Right cardiac atrium (tissue), 5 donors: ENCODE measurements around the gene EEF1AKMT3. TPM values are rescaled to one million over a fixed set of nuclear protein-coding genes. Genes with fewer than 3 reads are reported as not detected.

Experiments
- ATAC-seq, 2 donors: fragments of 200-7000 bp; cut with Tn5 transposase; one replicate each; pipeline versions ENCODE4 v1.8.0 to v1.9.1; 2020; ENCODE audit warnings: moderate library complexity in 2 of 2, mild to moderate bottlenecking in 1 of 2
- DNase-seq, 3 donors: peaks; one replicate each; pipeline ENCODE4 v3.0.0-alpha.2; 2020
- H3K27ac ChIP-seq: one replicate; pipeline ENCODE4 v1.5.1; 2013; ENCODE audit warnings: mild to moderate bottlenecking, low read length, control low read depth, moderate library complexity
- H3K27me3 ChIP-seq: one replicate; pipeline ENCODE4 v1.6.1; 2013; ENCODE audit not compliant: control insufficient read depth, insufficient read depth
- H3K4me1 ChIP-seq: one replicate; pipeline ENCODE4 v1.6.1; 2013; ENCODE audit warnings: low read length; ENCODE audit not compliant: control insufficient read depth, insufficient read depth
- H3K4me3 ChIP-seq: one replicate; pipeline ENCODE4 v1.5.1; 2013; ENCODE audit warnings: low read length, control low read depth
- H3K9me3 ChIP-seq: one replicate; pipeline ENCODE4 v1.6.1; 2013; ENCODE audit warnings: low read length; ENCODE audit not compliant: control insufficient read depth
- WGBS: extraction: QIAGEN DNeasy Blood & Tissue Kit; methylation state at CpG from one replicate; pipeline ENCODE4 v1.1.7; 2013; 5-methylcytosine and 5-hydroxymethylcytosine counted together
- intact Hi-C, 4 donors: fragments of 100-400 bp; cut with DNase I; formaldehyde crosslinking; loops; one replicate each; pipeline versions ENCODE4 v1.11.0 to v1.14.0; 2022 to 2023
- polyA plus RNA-seq: library from polyadenylated mRNA; stranded (reverse); fragments of 200-250 nt; gene quantifications from one replicate; pipeline ENCODE4 v1.2.3, GENCODE V29; 2013
- total RNA-seq, 4 donors: library from RNA; stranded (reverse); fragmentation: NEBNext Ultra II Directional; extraction: Animal tissue kit (Norgen Biotek cat#: 25700); gene quantifications; one replicate each; pipeline ENCODE4 v1.2.1, GENCODE V29; 2021
- donor health status: healthy with polysubstance abuse.
- donor health status: DM: no; HTN: yes; CAD: no.
- donor health status: DM: no; HTN: no; CAD: no.
- donor health status: DM: no; HTN: yes; CAD: no; lungs with severe emphysema.
- donor health status: DM: yes; HTN: yes; CAD: no.

Gene EEF1AKMT3
- total and polyA plus RNA-seq, 5 donors, result 0.95 to 3.1 (median 2.4) TPM

GRCh38 chr12:57735952-57736740 lies 36.3 kb upstream of the EEF1AKMT3 start:
- DNase-seq (peak in 1 of 3 donors; percentile 71), ATAC-seq (peak in 1 of 2 donors; percentile 21)
- intact Hi-C loops, result no loop called here
- H3K4me3 ChIP-seq, result peak overlapping the region; percentile 13
- no peaks in the 10 kb centered on the region for H3K9me3 ChIP-seq
- H3K27me3 ChIP-seq, result no peaks in the 10 kb centered on the region
- H3K27ac ChIP-seq, result no peak overlapping the region
- WGBS, result 16% methylated on average over 49 of the region's 49 CpGs
- H3K4me1 ChIP-seq, result peaks cover 11% of the 10 kb centered on the region

- H3K9me3 ChIP-seq, result no peaks in the 10 kb centered on the region
- H3K4me3 ChIP-seq, result peak overlapping the region; percentile 40
- no peaks in the 10 kb centered on the region for H3K27me3 ChIP-seq
- intact Hi-C loops, result no loop called here
- ATAC-seq, result no peak
- 15% methylated on average over 31 of the region's 31 CpGs for WGBS
- DNase-seq, result no peak
- H3K27ac ChIP-seq, result no peak overlapping the region
- H3K4me1 ChIP-seq, result peaks cover 11% of the 10 kb centered on the region
Observed at GRCh38 chr12:57736741-57737466, 35.5 kb upstream of the EEF1AKMT3 start.

- Histone ChIP-seq H3K4me1 (peaks cover 11% of the 10 kb centered on the region), H3K27me3 (no peaks in the 10 kb centered on the region), H3K27ac (no peak overlapping the region), H3K9me3 (no peaks in the 10 kb centered on the region), H3K4me3 (peak overlapping the region; percentile 40)
- DNase-seq, result peak in 2 of 3 donors; percentile 60 to 71
- WGBS, result 14% methylated on average over 110 of the region's 110 CpGs
- peak in 1 of 2 donors; percentile 7 for ATAC-seq
- intact Hi-C loops, result no loop called here
Observed at GRCh38 chr12:57737467-57738460, 34.6 kb upstream of the EEF1AKMT3 start.

GRCh38 chr12:57738661-57739237 lies 33.7 kb upstream of the EEF1AKMT3 start, which contains the start of gene AGAP2:
AGAP2 (minus strand) TSS chr12:57738742; CDS start chr12:57738246, 496 bp downstream.
- Histone ChIP-seq H3K4me3 (peak within 1 kb of the TSS; percentile 40), H3K27ac (no peak within 1 kb of the TSS), H3K4me1 (peaks cover 11% of the 10 kb centered on the region), H3K9me3 (no peaks in the 10 kb centered on the region), H3K27me3 (no peaks in the 10 kb centered on the region)
- intact Hi-C loops, result no loop called here
- WGBS, result 13% methylated on average over 36 of the region's 36 CpGs
- no peak for ATAC-seq
- DNase-seq, result no peak

- WGBS, result 24% methylated on average over 7 of the region's 7 CpGs
- intact Hi-C loops, result no loop called here
- H3K4me1 ChIP-seq, result peaks cover 13% of the 10 kb centered on the region
- DNase-seq (no peak), ATAC-seq (no peak)
- no peaks in the 10 kb centered on the region for H3K27me3 ChIP-seq
- no peak overlapping the region for H3K27ac ChIP-seq
- no peak overlapping the region for H3K4me3 ChIP-seq
- H3K9me3 ChIP-seq, result no peaks in the 10 kb centered on the region
Observed at GRCh38 chr12:57739387-57739786, 33.0 kb upstream of the EEF1AKMT3 start.

GRCh38 chr12:57739914-57740538 lies 32.4 kb upstream of the EEF1AKMT3 start:
- no peaks in the 10 kb centered on the region for H3K27me3 ChIP-seq

GRCh38 chr12:57740656-57741412 lies 31.6 kb upstream of the EEF1AKMT3 start:
- intact Hi-C loops, result no loop called here
- peaks cover 13% of the 10 kb centered on the region for H3K4me1 ChIP-seq
- H3K27me3 ChIP-seq, result no peaks in the 10 kb centered on the region
- no peak overlapping the region for H3K4me3 ChIP-seq
- 48% methylated on average over 5 of the region's 5 CpGs for WGBS
- no peak overlapping the region for H3K27ac ChIP-seq
- ATAC-seq (no peak), DNase-seq (no peak)
- no peaks in the 10 kb centered on the region for H3K9me3 ChIP-seq

More at GRCh38 chr12:57739914-57740538, 32.4 kb upstream of the EEF1AKMT3 start:
- DNase-seq (no peak), ATAC-seq (no peak)
- WGBS, result 42% methylated on average over 10 of the region's 10 CpGs
- intact Hi-C loops, result no loop called here
- H3K4me3 ChIP-seq, result no peak overlapping the region
- H3K9me3 ChIP-seq, result no peaks in the 10 kb centered on the region
- peaks cover 13% of the 10 kb centered on the region for H3K4me1 ChIP-seq
- H3K27ac ChIP-seq, result no peak overlapping the region

GRCh38 chr12:57741413-57741789 lies 31.0 kb upstream of the EEF1AKMT3 start:
- H3K4me3 ChIP-seq, result no peak overlapping the region
- H3K27ac ChIP-seq, result no peak overlapping the region
- peaks cover 7% of the 10 kb centered on the region for H3K4me1 ChIP-seq
- no peaks in the 10 kb centered on the region for H3K27me3 ChIP-seq
- DNase-seq (no peak), ATAC-seq (no peak)
- no peaks in the 10 kb centered on the region for H3K9me3 ChIP-seq
- intact Hi-C loops, result no loop called here
- 78% methylated on average over 1 of the region's 1 CpG for WGBS

GRCh38 chr12:57741844-57742738 lies 30.3 kb upstream of the EEF1AKMT3 start:
- 47% methylated on average over 14 of the region's 14 CpGs for WGBS
- no peaks in the 10 kb centered on the region for H3K27me3 ChIP-seq
- DNase-seq, result peak in 2 of 3 donors; percentile 65 to 70
- peaks cover 6% of the 10 kb centered on the region for H3K4me1 ChIP-seq
- intact Hi-C loops, result no loop called here
- no peak overlapping the region for H3K27ac ChIP-seq
- H3K9me3 ChIP-seq, result no peaks in the 10 kb centered on the region
- no peak for ATAC-seq
- H3K4me3 ChIP-seq, result no peak overlapping the region
